Left ventricle myocardium inferior (tissue), 1 donor: ENCODE data around the gene ADD2. TPM values are rescaled to one million over a fixed set of nuclear protein-coding genes. Genes with fewer than 3 reads are reported as not detected.

Source experiments
- DNase-seq: peaks from one replicate; pipeline ENCODE4 v3.0.0-alpha.2; 2020
- H3K27ac ChIP-seq: fragments of 200-600 bp; replicated peaks from 2 replicates; pipeline ENCODE4 v1.8.0; 2021
- H3K27me3 ChIP-seq: fragments of 200-600 bp; 2 replicates; pipeline ENCODE4 v1.8.0; 2021; ENCODE audit warnings: low read depth
- H3K36me3 ChIP-seq: fragments of 200-600 bp; 2 replicates; pipeline ENCODE4 v1.8.0; 2021
- H3K4me1 ChIP-seq: fragments of 200-600 bp; 2 replicates; pipeline ENCODE4 v1.8.0; 2021
- H3K4me3 ChIP-seq: fragments of 200-600 bp; 2 replicates; pipeline ENCODE4 v1.8.0; 2021; ENCODE audit warnings: mild to moderate bottlenecking, moderate library complexity
- H3K9me3 ChIP-seq: fragments of 200-600 bp; replicated peaks from 2 replicates; pipeline ENCODE4 v1.8.0; 2021
- CTCF ChIP-seq: fragments of 200-600 bp; IDR thresholded peaks from 2 replicates; pipeline ENCODE4 v1.8.0; 2021; ENCODE audit warnings: antibody characterized with exemption, mild to moderate bottlenecking, borderline replicate concordance
- intact Hi-C: fragments of 100-400 bp; cut with micrococcal nuclease; formaldehyde crosslinking; loops from one replicate; pipeline ENCODE4 v1.11.0; 2022
- total RNA-seq: library from RNA; stranded (reverse); fragmentation: NEBNext Ultra II Directional; extraction: Animal tissue kit (Norgen Biotek cat#: 25700); gene quantifications from one replicate; pipeline ENCODE4 v1.2.1, GENCODE V29; 2021
- donor health status: DM: no; HTN: yes; CAD: no; lungs with severe emphysema.

The ADD2 gene
- total RNA-seq, 1 donor from 2014 or later: 2.7 TPM

GRCh38 chr2:70668432-70668831 is 99.6 kb downstream of the ADD2 start:
- Histone ChIP-seq H3K36me3 (no peaks in the 10 kb centered on the region), H3K27me3 (no peaks in the 10 kb centered on the region), H3K4me3 (no peak overlapping the region), H3K9me3 (no peaks in the 10 kb centered on the region), H3K4me1 (no peaks in the 10 kb centered on the region), H3K27ac (no peak overlapping the region)
- no peak for DNase-seq
- no peak for TF ChIP-seq CTCF
- intact Hi-C loops: no loop called here

DNA sequence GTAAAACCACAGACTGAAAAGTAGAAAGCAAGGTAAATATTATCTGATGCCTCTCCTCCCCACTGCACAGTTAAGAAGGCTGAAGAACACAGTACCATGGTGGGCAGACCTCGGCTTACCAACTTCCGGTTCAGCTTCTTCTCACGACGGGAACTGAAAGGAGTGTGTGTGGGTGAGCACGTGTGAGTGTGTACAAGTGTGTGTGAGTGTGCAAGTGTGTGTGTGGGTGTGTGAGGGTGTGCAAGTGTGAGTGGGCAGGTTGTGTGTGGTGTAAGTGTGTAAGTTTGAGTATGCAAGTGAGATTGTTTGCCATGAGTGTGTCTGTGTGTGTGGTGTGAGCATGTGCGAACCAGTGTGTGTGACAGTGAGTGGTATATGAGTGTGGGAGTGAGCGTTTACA is 103.5 kb downstream of the ADD2 start:
- no peak for DNase-seq
- Histone ChIP-seq H3K36me3 (no peaks in the 10 kb centered on the region), H3K4me1 (no peaks in the 10 kb centered on the region), H3K27me3 (peaks cover 4% of the 10 kb centered on the region), H3K27ac (no peak overlapping the region), H3K4me3 (no peak overlapping the region), H3K9me3 (no peaks in the 10 kb centered on the region)
- intact Hi-C loops: no loop called here
- no peak for TF ChIP-seq CTCF

- no peak overlapping the region for H3K4me3 ChIP-seq
- no peak for TF ChIP-seq CTCF
- intact Hi-C loops: no loop called here
- H3K4me1 ChIP-seq: no peaks in the 10 kb centered on the region
- peaks cover 9% of the 10 kb centered on the region for H3K27me3 ChIP-seq
- H3K36me3 ChIP-seq: no peaks in the 10 kb centered on the region
- no peak overlapping the region for H3K27ac ChIP-seq
- no peak for DNase-seq
- no peaks in the 10 kb centered on the region for H3K9me3 ChIP-seq
Observed at GRCh38 chr2:70663411-70663810, 104.6 kb downstream of the ADD2 start.

GRCh38 chr2:70659551-70659950 is 108.4 kb downstream of the ADD2 start:
- H3K4me1 ChIP-seq: no peaks in the 10 kb centered on the region
- TF ChIP-seq CTCF: no peak
- no peak for DNase-seq
- no peak overlapping the region for H3K27ac ChIP-seq
- H3K27me3 ChIP-seq: peaks cover 47% of the 10 kb centered on the region
- no peak overlapping the region for H3K4me3 ChIP-seq
- H3K9me3 ChIP-seq: no peaks in the 10 kb centered on the region
- intact Hi-C loops: no loop called here
- H3K36me3 ChIP-seq: no peaks in the 10 kb centered on the region

DNA sequence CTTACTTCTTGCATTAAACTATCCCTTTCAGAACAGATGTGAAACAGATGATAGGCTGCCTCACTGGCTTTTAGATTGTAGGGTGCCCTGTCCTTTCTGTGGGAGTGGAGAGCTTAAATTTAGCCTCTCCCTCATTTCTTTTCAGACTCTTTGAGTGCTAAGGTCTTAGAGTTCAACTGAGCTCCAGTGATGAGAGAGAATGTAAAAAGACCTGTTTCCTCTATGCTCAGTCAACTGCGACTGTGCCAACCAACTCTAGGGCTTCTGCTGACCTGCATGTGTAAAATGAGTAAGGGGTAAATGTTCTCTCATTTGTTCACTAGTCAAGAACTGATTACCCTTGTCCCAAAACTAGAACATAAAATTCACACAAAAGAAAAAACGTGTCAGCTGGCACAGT is 109.5 kb downstream of the ADD2 start:
- intact Hi-C loops: no loop called here

More for the DNA sequence above, 109.5 kb downstream of the ADD2 start:
- no peak for TF ChIP-seq CTCF
- Histone ChIP-seq H3K4me1 (no peaks in the 10 kb centered on the region), H3K4me3 (no peak overlapping the region), H3K27me3 (peaks cover 58% of the 10 kb centered on the region), H3K36me3 (no peaks in the 10 kb centered on the region), H3K9me3 (no peaks in the 10 kb centered on the region), H3K27ac (no peak overlapping the region)
- no peak for DNase-seq
